WTC11 (cell line): Measurements from ENCODE around the gene GARNL3. TPM values are rescaled to one million over a fixed set of nuclear protein-coding genes. Genes with fewer than 3 reads are reported as not detected.

ENCODE experiments used
- ATAC-seq: fragments of 200-7000 bp; cut with Tn5 transposase; 2 replicates; pipeline ENCODE4 v1.10.0; 2021; ENCODE audit warnings: mild to moderate bottlenecking, moderate library complexity
- CTCF ChIA-PET: fragments of 300-600 bp; sonication (Branson Sonifier 250); formaldehyde crosslinking; loops from one replicate; lab custom pipeline; 2021; ENCODE audit warnings: antibody characterized with exemption; lab: Charles Lee
- POLR2A ChIA-PET: fragments of 350-600 bp; sonication (Branson Sonifier 250); formaldehyde crosslinking; loops from one replicate; lab custom pipeline; 2021; ENCODE audit warnings: antibody characterized with exemption; lab: Charles Lee
- DNase-seq: peaks from one replicate; pipeline ENCODE4 v3.0.0; 2021; ENCODE audit warnings: low spot score
- H3K27ac Mint-ChIP-seq: 2 replicates; pipeline ENCODE4 v1.8.0; 2021; ENCODE audit warnings: mixed read lengths
- H3K27me3 Mint-ChIP-seq: 2 replicates; pipeline ENCODE4 v1.8.0; 2021; ENCODE audit warnings: low read depth, mild to moderate bottlenecking, moderate library complexity, mixed read lengths
- H3K36me3 Mint-ChIP-seq: 2 replicates; pipeline ENCODE4 v1.8.0; 2021; ENCODE audit warnings: mixed read lengths
- H3K4me1 Mint-ChIP-seq: 2 replicates; pipeline ENCODE4 v1.8.0; 2022; ENCODE audit warnings: mixed read lengths
- H3K4me3 Mint-ChIP-seq: 2 replicates; pipeline ENCODE4 v1.8.0; 2021; ENCODE audit warnings: mild to moderate bottlenecking, moderate library complexity, mixed read lengths
- H3K9me3 Mint-ChIP-seq: 2 replicates; pipeline ENCODE4 v1.8.0; 2021; ENCODE audit warnings: mixed read lengths
- CDX4 ChIP-seq: fragments of 250-450 bp; sonication (Bioruptor Pico); IDR thresholded peaks from 2 replicates; pipeline ENCODE4 v1.9.0; 2021; ENCODE audit warnings: moderate library complexity, mild to moderate bottlenecking, inconsistent platforms, borderline replicate concordance
- CREM ChIP-seq: sonication (generic); formaldehyde crosslinking; IDR thresholded peaks from 2 replicates; pipeline ENCODE4 v1.8.1; 2022; ENCODE audit warnings: mild to moderate bottlenecking, missing genetic modification reagents, moderate library complexity
- E2F1 ChIP-seq: sonication (generic); formaldehyde crosslinking; IDR thresholded peaks from 2 replicates; pipeline ENCODE4 v1.8.0; 2022; ENCODE audit warnings: mild to moderate bottlenecking, missing genetic modification reagents
- ESRRA ChIP-seq: sonication (generic); formaldehyde crosslinking; IDR thresholded peaks from 2 replicates; pipeline ENCODE4 v1.8.1; 2022; ENCODE audit warnings: mild to moderate bottlenecking, missing genetic modification reagents, borderline replicate concordance
- GTF2I ChIP-seq: fragments of 250-450 bp; sonication (Bioruptor Pico); conservative IDR thresholded peaks from 2 replicates; pipeline ENCODE4 v1.4.0; 2021; ENCODE audit warnings: mild to moderate bottlenecking
- IRF2 ChIP-seq: sonication (generic); formaldehyde crosslinking; IDR thresholded peaks from 2 replicates; pipeline ENCODE4 v1.8.0; 2022; ENCODE audit warnings: low read depth, missing genetic modification reagents, borderline replicate concordance
- JAZF1 ChIP-seq: fragments of 250-450 bp; sonication (Bioruptor Pico); IDR thresholded peaks from 2 replicates; pipeline ENCODE4 v1.9.0; 2021; ENCODE audit warnings: moderate library complexity, mild to moderate bottlenecking, inconsistent platforms
- MLX ChIP-seq: sonication (generic); formaldehyde crosslinking; IDR thresholded peaks from 2 replicates; pipeline ENCODE4 v1.8.1; 2023; ENCODE audit warnings: mild to moderate bottlenecking, missing genetic modification reagents, moderate library complexity
- NFYB ChIP-seq: sonication (generic); formaldehyde crosslinking; conservative IDR thresholded peaks from 2 replicates; pipeline ENCODE4 v1.8.0; 2022; ENCODE audit warnings: low read depth, missing genetic modification reagents
- OVOL2 ChIP-seq: fragments of 250-450 bp; sonication (Bioruptor Pico); IDR thresholded peaks from 2 replicates; pipeline ENCODE4 v1.9.0; 2021; ENCODE audit warnings: mild to moderate bottlenecking, borderline replicate concordance
- PREB ChIP-seq: sonication (generic); formaldehyde crosslinking; IDR thresholded peaks from 2 replicates; pipeline ENCODE4 v1.8.1; 2022; ENCODE audit warnings: mild to moderate bottlenecking, missing genetic modification reagents, moderate library complexity, borderline replicate concordance
- RELA ChIP-seq: sonication (generic); formaldehyde crosslinking; IDR thresholded peaks from 2 replicates; pipeline ENCODE4 v1.8.1; 2022; ENCODE audit warnings: missing genetic modification reagents, mild to moderate bottlenecking, borderline replicate concordance
- TCF7 ChIP-seq: sonication (generic); formaldehyde crosslinking; IDR thresholded peaks from 2 replicates; pipeline ENCODE4 v1.8.0; 2022; ENCODE audit warnings: mild to moderate bottlenecking, low read depth, missing genetic modification reagents, moderate library complexity
- TEAD1 ChIP-seq: sonication (generic); formaldehyde crosslinking; IDR thresholded peaks from 2 replicates; pipeline ENCODE4 v1.8.0; 2022; ENCODE audit warnings: mild to moderate bottlenecking, missing genetic modification reagents
- TP53 ChIP-seq: sonication (generic); formaldehyde crosslinking; IDR thresholded peaks from 2 replicates; pipeline ENCODE4 v1.8.1; 2023; ENCODE audit warnings: mild to moderate bottlenecking, missing genetic modification reagents
- ZNF232 ChIP-seq: sonication (generic); formaldehyde crosslinking; IDR thresholded peaks from 2 replicates; pipeline ENCODE4 v1.8.0; 2022; ENCODE audit warnings: mild to moderate bottlenecking, missing genetic modification reagents
- ZNF281 ChIP-seq: sonication (generic); formaldehyde crosslinking; IDR thresholded peaks from 2 replicates; pipeline ENCODE4 v1.8.0; 2023; ENCODE audit warnings: mild to moderate bottlenecking, missing genetic modification reagents
- ZNF416 ChIP-seq: fragments of 250-450 bp; sonication (Bioruptor Pico); IDR thresholded peaks from 2 replicates; pipeline ENCODE4 v1.9.0; 2021; ENCODE audit warnings: mild to moderate bottlenecking, inconsistent platforms
- ZNF425 ChIP-seq: fragments of 250-450 bp; sonication (Bioruptor Pico); conservative IDR thresholded peaks from 2 replicates; pipeline ENCODE4 v1.9.0; 2021; ENCODE audit warnings: mild to moderate bottlenecking
- ZNF671 ChIP-seq: fragments of 250-450 bp; sonication (Bioruptor Pico); IDR thresholded peaks from 2 replicates; pipeline ENCODE4 v1.8.0; 2021; ENCODE audit warnings: mild to moderate bottlenecking
- total RNA-seq: library from RNA; stranded (reverse); gene quantifications from 3 replicates; pipeline ENCODE4 v1.2.3, GENCODE V29; 2021

Gene GARNL3
- total RNA-seq, 1 experiment from 2014 or later, result 17.8 TPM

GRCh38 chr9:127362829-127363228 lies 98.3 kb downstream of the GARNL3 start:
- Mint-ChIP-seq H3K27ac (peak overlapping the region; percentile 58; the same call in 1 of the 2 replicates), H3K9me3 (no peaks in the 10 kb centered on the region), H3K4me3 (no peak overlapping the region), H3K36me3 (no peaks in the 10 kb centered on the region), H3K4me1 (no peaks in the 10 kb centered on the region), H3K27me3 (no peaks in the 10 kb centered on the region)
- ChIA-PET POLR2A (interaction anchor here (0.5 kb wide), 1 partner anchor 66 kb away, joined by 7 read pairs; no protein-coding TSS in a partner anchor), CTCF (interaction anchor here (1.3 kb wide), 1 partner anchor 34 kb away, joined by 3 read pairs; the partner anchor contains the start of gene SLC2A8)
- TF ChIP-seq E2F1 (CRISPR knock-in tag) (no peak), ESRRA (CRISPR knock-in tag) (no peak), ZNF671 (no peak), CREM (no peak), ZNF416 (CRISPR knock-in tag) (no peak), RELA (no peak), GTF2I (CRISPR knock-in tag) (no peak), ZNF281 (no peak), NFYB (no peak), ZNF232 (CRISPR knock-in tag) (no peak), MLX (no peak), TEAD1 (no peak)
- DNase-seq (no peak), ATAC-seq (no peak)

- Mint-ChIP-seq H3K9me3 (no peaks in the 10 kb centered on the region), H3K27me3 (no peaks in the 10 kb centered on the region), H3K27ac (no peak overlapping the region), H3K4me1 (peaks cover 14% of the 10 kb centered on the region), H3K4me3 (no peak overlapping the region), H3K36me3 (no peaks in the 10 kb centered on the region)
- ATAC-seq, result no peak
- POLR2A ChIA-PET, result no interaction called here
- DNase-seq, result no peak
- CTCF ChIA-PET, result interaction anchor here (0.7 to 1.0 kb wide), 2 partner anchors 44 to 197 kb away, joined by 3 to 4 read pairs; no protein-coding TSS in a partner anchor
- TF ChIP-seq GTF2I (CRISPR knock-in tag) (no peak), JAZF1 (CRISPR knock-in tag) (no peak), OVOL2 (no peak), TEAD1 (no peak), ZNF425 (no peak), TCF7 (CRISPR knock-in tag) (no peak), IRF2 (CRISPR knock-in tag) (no peak), PREB (CRISPR knock-in tag) (no peak), ZNF671 (no peak), CDX4 (CRISPR knock-in tag) (no peak), TP53 (CRISPR knock-in tag) (no peak), ZNF281 (no peak)
These were observed 100.9 kb downstream of the GARNL3 start for GRCh38 chr9:127365461-127365860.
